GM12878 (cell line): Measurements from ENCODE around the gene S100A3. TPM values are rescaled to one million over a fixed set of nuclear protein-coding genes. Genes with fewer than 3 reads are reported as not detected.

ENCODE experiments used
- ATAC-seq: fragments of 200-7000 bp; cut with Tn5 transposase; 3 replicates; pipeline ENCODE4 v1.9.1; 2020; ENCODE audit warnings: mild to moderate bottlenecking, moderate library complexity
- BruUV-seq: library from RNA; stranded (reverse); fragments of 400-500 nt; replicated peaks from 2 replicates; lab custom pipeline; 2021; lab: Mats Ljungman, UMichigan
- CTCF ChIA-PET: fragments of 300-600 bp; sonication (Branson Sonifier 250); formaldehyde crosslinking; extraction: SDS; loops from one replicate; lab custom pipeline; 2021; ENCODE audit warnings: inconsistent platforms; lab: Yijun Ruan, JAX
- POLR2A ChIA-PET: fragments of 350-600 bp; formaldehyde crosslinking; extraction: SDS; loops from one replicate; lab custom pipeline; 2021; ENCODE audit warnings: inconsistent platforms; lab: Charles Lee
- RAD21 ChIA-PET: fragments of 300-600 bp; sonication (Branson Sonifier 250); formaldehyde crosslinking; loops from one replicate; lab custom pipeline; 2023; ENCODE audit warnings: antibody characterized with exemption; ENCODE audit not compliant: unreplicated experiment; lab: Charles Lee
- SMC1A ChIA-PET: fragments of 300-600 bp; sonication (Branson Sonifier 250); formaldehyde crosslinking; loops from one replicate; lab custom pipeline; 2023; ENCODE audit not compliant: unreplicated experiment, uncharacterized antibody; lab: Charles Lee
- DNase-seq: peaks from one replicate; pipeline ENCODE4 v3.0.0-alpha.2; 2011; ENCODE audit warnings: low read depth, low spot score
- FAIRE-seq: peaks from 3 replicates; lab custom pipeline; 2011; peaks lifted over from hg19 to GRCh38; lab: Jason Lieb, UNC
- H2AFZ ChIP-seq: 2 replicates; pipeline ENCODE4 v1.6.0; 2011; ENCODE audit warnings: low read depth, low read length, control low read depth; ENCODE audit not compliant: control insufficient read depth
- H3K27ac ChIP-seq: 2 replicates; pipeline ENCODE4 v1.5.1; 2011; ENCODE audit warnings: control low read depth; ENCODE audit not compliant: control insufficient read depth, insufficient read depth
- H3K27me3 ChIP-seq, 2 experiments: replicated peaks in 1 of 2; 2 replicates each; pipeline versions ENCODE4 v1.6.0 to v1.6.1; 2011; ENCODE audit warnings: low read length in 1 of 2; ENCODE audit not compliant: control insufficient read depth in 2 of 2, insufficient read depth in 2 of 2
- H3K36me3 ChIP-seq, 2 experiments: 2 replicates each; pipeline ENCODE4 v1.5.1; 2011; ENCODE audit warnings: low read length in 1 of 2; ENCODE audit not compliant: control insufficient read depth in 2 of 2, insufficient read depth in 2 of 2
- H3K4me1 ChIP-seq: 2 replicates; pipeline ENCODE4 v1.6.1; 2011; ENCODE audit warnings: mild to moderate bottlenecking, low read length, moderate library complexity, mixed read lengths; ENCODE audit not compliant: control insufficient read depth, insufficient read depth
- H3K4me2 ChIP-seq: 2 replicates; pipeline ENCODE4 v1.6.0; 2011; ENCODE audit warnings: control low read depth; ENCODE audit not compliant: control insufficient read depth, insufficient read depth
- H3K4me3 ChIP-seq: fragments of 200-600 bp; sonication (generic); 2 replicates; pipeline ENCODE4 v1.5.1; 2016
- H3K79me2 ChIP-seq: 2 replicates; pipeline ENCODE4 v1.6.0; 2011; ENCODE audit warnings: low read length; ENCODE audit not compliant: control insufficient read depth, insufficient read depth
- H3K9ac ChIP-seq: 2 replicates; pipeline ENCODE4 v1.8.0; 2011; ENCODE audit warnings: low read length, control low read depth, mixed read lengths; ENCODE audit not compliant: control insufficient read depth, insufficient read depth
- H3K9me3 ChIP-seq: replicated peaks from 3 replicates; pipeline ENCODE4 v1.5.1; 2011; ENCODE audit warnings: mild to moderate bottlenecking, low read length; ENCODE audit not compliant: control insufficient read depth, insufficient read depth
- H4K20me1 ChIP-seq: 2 replicates; pipeline ENCODE4 v1.6.0; 2011; ENCODE audit not compliant: control insufficient read depth, insufficient read depth
- CBFB ChIP-seq: IDR thresholded peaks from 2 replicates; pipeline ENCODE4 v1.6.1; 2016; ENCODE audit warnings: antibody characterized with exemption, low read depth
- CBX3 ChIP-seq: fragments of 200-600 bp; sonication (generic); IDR thresholded peaks from 2 replicates; pipeline ENCODE4 v1.6.1; 2016; ENCODE audit warnings: low read depth, borderline replicate concordance
- CEBPZ ChIP-seq: fragments of 150-350 bp; IDR thresholded peaks from 2 replicates; pipeline ENCODE4 v1.6.1; 2016; ENCODE audit warnings: low read depth, low read length
- FOXM1 ChIP-seq: IDR thresholded peaks from 2 replicates; pipeline ENCODE4 v1.6.1; 2012; ENCODE audit warnings: low read depth, mild to moderate bottlenecking, inconsistent platforms, low read length, moderate library complexity
- HSF1 ChIP-seq: fragments of 150-350 bp; IDR thresholded peaks from 2 replicates; pipeline ENCODE4 v1.6.1; 2014; ENCODE audit warnings: mild to moderate bottlenecking, low read depth, low read length
- JUND ChIP-seq: IDR thresholded peaks from 2 replicates; pipeline ENCODE4 v1.6.1; 2012; ENCODE audit warnings: low read depth, mild to moderate bottlenecking, low read length, improper control_type of control experiment, moderate library complexity
- LARP7 ChIP-seq: fragments of 450-650 bp; IDR thresholded peaks from 2 replicates; pipeline ENCODE4 v1.6.1; 2017; ENCODE audit warnings: mild to moderate bottlenecking
- MEF2B ChIP-seq: fragments of 450-650 bp; IDR thresholded peaks from 2 replicates; pipeline ENCODE4 v1.6.1; 2018; ENCODE audit warnings: mild to moderate bottlenecking, moderate library complexity; ENCODE audit not compliant: partially characterized antibody, poor library complexity, severe bottlenecking
- MLLT1 ChIP-seq: fragments of 450-650 bp; IDR thresholded peaks from 2 replicates; pipeline ENCODE4 v1.6.1; 2016; ENCODE audit warnings: mild to moderate bottlenecking
- NFXL1 ChIP-seq: fragments of 450-650 bp; IDR thresholded peaks from 2 replicates; pipeline ENCODE4 v1.6.1; 2017; ENCODE audit warnings: antibody characterized with exemption, mild to moderate bottlenecking, borderline replicate concordance
- NFYA ChIP-seq: IDR thresholded peaks from 2 replicates; pipeline ENCODE4 v1.6.1; 2011; ENCODE audit warnings: low read depth, mild to moderate bottlenecking, low read length, improper control_type of control experiment, borderline replicate concordance
- WRNIP1 ChIP-seq: IDR thresholded peaks from 2 replicates; pipeline ENCODE4 v1.6.1; 2011; ENCODE audit warnings: low read depth, low read length, improper control_type of control experiment, borderline replicate concordance
- ZNF592 ChIP-seq: fragments of 450-650 bp; IDR thresholded peaks from 2 replicates; pipeline ENCODE4 v1.6.1; 2017; ENCODE audit warnings: mild to moderate bottlenecking, moderate library complexity
- WGBS: methylation state at CpG from one replicate; pipeline ENCODE4 v1.1.6; 2016; ENCODE audit warnings: low lambda C conversion rate; ENCODE audit not compliant: insufficient replicate concordance, insufficient coverage; ENCODE audit errors: missing lambda C conversion rate; 5-methylcytosine and 5-hydroxymethylcytosine counted together
- in situ Hi-C: fragments of 300-500 bp; cut with MboI; formaldehyde crosslinking; loops from 9 replicates; pipeline ENCODE4 v1.14.3; 2018; ENCODE audit warnings: mixed read lengths
- intact Hi-C: fragments of 100-400 bp; cut with micrococcal nuclease; formaldehyde crosslinking; loops from one replicate; pipeline ENCODE4 v1.14.2; 2022; ENCODE audit not compliant: unreplicated experiment
- polyA plus RNA-seq, 11 experiments: library from polyadenylated mRNA; depleted of rRNA in 4 of 11; unstranded in 6 of 11; stranded (reverse) in 5 of 11; fragments of >200 nt; fragmentation: Nextera tagmentation in 4 of 11; fragmentation: Illumina TruSeq in 1 of 11; extraction: Ambion mirVana in 4 of 11; extraction: Trizol in 1 of 11; gene quantifications; 1 replicate in 1 of 11; 2 replicates in 10 of 11; pipeline versions ENCODE4 v1.2.1 to v1.2.3, GENCODE V29; 2011 to 2016; ENCODE audit warnings: inconsistent platforms in 2 of 11, missing spikeins in 2 of 11, low read depth in 1 of 11
- total RNA-seq, 4 experiments: library from RNA; depleted of rRNA in 3 of 4; stranded (reverse); fragments of >200 nt in 3 of 4; fragmentation: Illumina TruSeq in 1 of 4; extraction: Trizol in 1 of 4; gene quantifications; 2 replicates each; pipeline versions ENCODE4 v1.2.1 to v1.2.3, GENCODE V29; 2013 to 2021

Gene S100A3
- total and polyA plus RNA-seq, 10 of the 15 experiments (the other 5 are each of a cell fraction or from before 2014, with no cell fraction given) = 0.32 to 0.45 TPM; not detected in 8

GRCh38 chr1:153527683-153528040, 21.4 kb downstream of the S100A3 start:
- CTCF ChIA-PET = interaction anchor here (1.2 to 4.2 kb wide), 2 partner anchors 16 to 43 kb away, joined by 3 to 22 read pairs; no protein-coding TSS in a partner anchor
- H3K9me3 ChIP-seq = no peaks in the 10 kb centered on the region
- SMC1A ChIA-PET = no interaction called here
- no peak overlapping the region for H2AFZ ChIP-seq
- in situ Hi-C loops (no loop called here), intact Hi-C loops (no loop called here)
- no peaks in the 10 kb centered on the region for H3K36me3 ChIP-seq
- RAD21 ChIA-PET = no interaction called here
- H3K4me2 ChIP-seq = no peak overlapping the region
- H3K4me3 ChIP-seq = no peak overlapping the region
- no TSS peak for BruUV-seq
- H3K27me3 ChIP-seq = 0 out of 4 replicates have a peak, but pooled peaks cover 0 to 3% of the 10 kb centered on the region in 2 experiments
- WGBS = 51% methylated on average over 5 of the region's 5 CpGs
- no peak for DNase-seq
- FAIRE-seq = no peak
- no peaks in the 10 kb centered on the region for H4K20me1 ChIP-seq
- no peaks in the 10 kb centered on the region for H3K4me1 ChIP-seq
- POLR2A ChIA-PET = no interaction called here
- no peak overlapping the region for H3K27ac ChIP-seq
- no peak for ATAC-seq
- no peak overlapping the region for H3K9ac ChIP-seq
- H3K79me2 ChIP-seq = no peaks in the 10 kb centered on the region
- no peak for TF ChIP-seq WRNIP1
- no peak for TF ChIP-seq LARP7
- TF ChIP-seq MLLT1 = no peak
- no peak for TF ChIP-seq CEBPZ
- no peak for TF ChIP-seq FOXM1
- no peak for TF ChIP-seq CBX3
- TF ChIP-seq NFXL1 = no peak
- no peak for TF ChIP-seq JUND
- no peak for TF ChIP-seq CBFB
- TF ChIP-seq MEF2B = no peak
- TF ChIP-seq ZNF592 = no peak
- no peak for TF ChIP-seq HSF1
- TF ChIP-seq NFYA = no peak
